ENCODE data around the gene DAPK1.
A peak's percentile ranks its signal among the peaks of the same experiment; 100 is the strongest.
"Not testable (repeated sequence)": the region's sequence is repeated elsewhere in the genome, so short reads cannot be mapped to it uniquely, and the experiment has no call there.

The DAPK1 gene

GRCh38 chr9:87547671-87548081 is 50.0 kb downstream of the DAPK1 start:
- no peak for DNase-seq

DNA sequence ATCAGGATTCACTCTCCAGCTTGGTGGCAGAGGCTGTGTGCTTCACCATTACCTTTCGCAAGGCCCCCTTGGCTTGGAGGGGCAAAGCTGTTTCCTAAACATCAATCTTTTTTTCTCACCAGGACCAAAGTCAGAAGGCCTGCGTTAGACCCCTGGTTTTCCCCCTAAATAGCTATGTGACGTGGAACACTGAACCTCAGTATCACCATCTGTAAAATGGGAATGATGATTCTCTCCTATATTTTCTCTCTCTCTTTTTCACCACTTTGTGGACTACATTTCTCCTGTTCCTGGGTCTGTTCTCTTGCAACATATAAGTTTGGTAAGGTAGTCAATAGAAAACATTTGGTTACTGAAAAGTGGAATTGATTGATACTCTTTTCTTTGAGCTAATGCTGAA is 50.5 kb downstream of the DAPK1 start:
- DNase-seq, result no peak

GRCh38 chr9:87549088-87549487 is 51.4 kb downstream of the DAPK1 start:
- DNase-seq, result not testable (repeated sequence)

- DNase-seq, result no peak
Measured at GRCh38 chr9:87549791-87550190, 52.1 kb downstream of the DAPK1 start.

DNA sequence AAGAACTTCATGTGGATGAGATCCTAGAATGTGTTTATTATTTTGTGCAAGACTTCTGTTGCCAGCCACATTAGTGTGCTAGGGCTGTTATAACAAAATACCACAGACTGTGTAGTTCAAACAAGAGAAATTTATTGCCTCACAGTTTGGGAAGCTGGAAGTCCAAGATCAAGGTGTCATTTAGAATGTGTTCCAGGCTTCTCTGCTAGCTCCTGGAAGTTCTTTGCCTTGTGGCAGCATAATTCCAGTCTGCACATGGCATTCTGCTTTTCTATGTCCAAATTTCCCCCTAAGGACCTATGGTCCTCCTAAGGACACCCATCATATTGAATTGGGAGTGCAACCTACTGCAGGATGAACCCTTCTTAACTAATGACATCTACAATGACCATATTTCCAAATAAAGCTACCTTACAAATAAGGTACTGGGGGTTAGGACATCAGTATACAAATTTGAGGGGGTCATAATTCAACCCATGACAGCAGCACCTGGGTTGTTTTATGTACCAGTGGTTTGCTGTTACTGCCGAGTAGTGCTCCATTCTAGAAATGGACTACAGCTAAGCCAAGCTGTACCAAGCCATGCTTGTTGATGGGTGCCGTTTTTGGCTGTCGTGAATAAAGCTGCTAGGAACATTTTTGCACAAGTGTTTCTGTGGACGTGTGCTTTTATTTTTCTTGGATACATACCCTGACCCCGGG is 52.7 kb downstream of the DAPK1 start:
- DNase-seq, result no peak

GRCh38 chr9:87551772-87552217 is 54.1 kb downstream of the DAPK1 start:
- no peak for DNase-seq

DNA sequence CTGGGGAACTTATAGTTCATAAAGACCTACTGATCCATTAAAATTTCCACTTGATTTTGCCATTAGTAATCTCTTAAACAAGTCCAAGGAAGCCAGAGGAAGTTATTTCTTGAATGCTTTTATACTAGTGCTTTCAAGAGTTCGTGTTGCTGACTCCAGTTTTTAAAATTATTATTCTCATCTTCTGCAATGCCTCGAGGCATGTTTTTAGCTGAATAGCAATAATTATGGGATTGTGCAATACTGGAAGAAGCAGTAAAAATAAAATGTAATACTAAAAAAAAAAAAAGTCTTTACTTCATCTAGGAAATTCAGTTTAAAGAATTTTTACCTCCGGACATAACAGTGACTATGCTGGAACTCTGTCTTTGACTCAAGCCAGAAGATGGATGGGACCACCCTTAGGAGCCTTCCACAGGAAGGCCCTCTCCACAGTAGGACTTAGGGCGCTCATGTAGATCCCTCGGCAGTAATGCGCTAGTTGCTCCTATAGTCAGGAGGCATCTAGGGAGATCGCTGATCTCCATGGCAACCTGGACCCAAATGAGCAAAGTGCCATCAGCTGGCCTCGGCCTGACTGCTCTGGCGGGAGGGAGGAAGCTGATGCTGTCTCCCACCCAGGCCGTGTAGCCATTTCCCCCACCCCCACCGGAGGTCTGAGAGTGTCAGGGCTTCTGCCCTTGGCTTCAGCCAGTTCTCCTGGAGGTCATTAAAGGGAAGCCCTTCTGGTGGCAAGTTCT is 56.7 kb downstream of the DAPK1 start:
- DNase-seq, result peak; percentile 73

DNA sequence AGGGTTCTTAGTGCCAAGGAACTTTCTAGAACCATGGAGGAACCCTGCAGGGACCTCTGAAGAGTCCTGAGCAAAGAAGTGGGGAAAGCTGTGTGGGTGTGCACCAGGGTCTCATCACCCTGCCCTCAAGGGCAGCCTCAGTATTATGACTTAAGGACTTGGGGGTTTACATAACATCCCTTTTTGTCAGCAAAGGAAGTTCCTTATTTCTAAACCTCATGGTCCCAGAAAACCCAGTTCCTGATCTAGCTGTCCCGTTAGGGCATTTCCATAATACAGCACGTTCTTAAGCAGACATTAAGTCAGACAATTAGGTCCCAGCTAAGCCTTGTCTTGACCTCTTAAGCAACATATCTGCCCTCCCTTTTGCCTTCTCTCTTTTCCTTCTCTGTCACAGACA is 57.3 kb downstream of the DAPK1 start:
- peak; percentile 97 for DNase-seq

DNA sequence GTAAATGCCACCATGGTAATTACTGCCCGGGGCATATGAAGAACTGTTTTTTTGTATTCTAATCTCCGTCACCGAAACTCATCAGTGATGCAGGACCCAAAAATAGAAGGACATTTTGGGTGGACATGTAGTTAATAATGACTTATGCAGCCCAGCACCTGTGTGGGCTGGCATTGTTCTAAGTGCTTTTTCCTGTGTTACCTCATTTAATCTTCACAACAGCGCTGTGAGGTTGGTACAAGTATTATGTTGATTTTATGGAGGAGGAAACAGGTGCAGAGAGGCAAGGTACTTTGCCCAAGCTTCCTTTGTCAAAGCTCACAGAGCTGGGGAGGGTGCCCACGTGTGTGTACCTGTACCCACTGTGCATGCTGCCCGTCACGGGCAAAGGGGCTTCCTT is 58.4 kb downstream of the DAPK1 start:
- DNase-seq, result no peak

DNA sequence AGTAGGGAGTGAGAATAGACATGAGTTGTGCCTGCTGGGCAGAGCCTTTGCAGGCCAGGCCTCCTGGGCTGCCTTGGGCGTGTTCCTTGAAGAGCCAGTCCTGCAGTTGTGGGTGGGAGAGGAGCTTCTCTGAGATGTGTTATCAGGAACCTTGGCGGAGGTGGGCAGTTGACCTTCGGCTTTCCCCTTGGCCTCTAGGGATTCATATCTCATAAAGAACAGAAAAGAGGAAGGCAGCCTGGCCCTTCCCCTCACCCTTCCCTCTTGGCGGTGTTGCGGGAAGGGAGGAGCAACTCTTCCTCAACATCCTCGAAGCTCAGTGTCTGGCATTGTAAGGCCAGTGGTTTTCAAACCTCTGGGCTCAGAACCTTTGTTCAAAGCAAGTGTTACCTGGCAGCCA is 59.2 kb downstream of the DAPK1 start:
- peak; percentile 81 for DNase-seq

DNA sequence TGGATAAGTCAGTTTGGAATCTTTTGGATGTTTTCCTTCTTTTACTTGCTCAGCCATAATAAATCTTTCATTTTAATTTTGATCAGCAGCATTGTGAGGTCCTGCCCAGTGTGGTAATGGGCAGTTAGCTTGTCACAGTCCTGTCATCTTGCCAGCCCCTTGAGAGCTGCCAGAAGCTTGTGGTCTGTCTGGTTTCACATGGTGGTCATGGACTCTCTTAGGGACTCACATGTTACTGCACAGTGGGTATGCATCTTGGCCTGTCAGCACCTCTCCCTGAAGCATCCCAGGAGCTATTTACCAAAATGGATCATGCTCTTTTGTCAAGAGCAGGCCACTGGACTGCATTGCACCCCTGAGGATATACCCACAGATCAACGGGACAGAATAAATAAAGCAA is 60.3 kb downstream of the DAPK1 start:
- no peak for DNase-seq

DNA sequence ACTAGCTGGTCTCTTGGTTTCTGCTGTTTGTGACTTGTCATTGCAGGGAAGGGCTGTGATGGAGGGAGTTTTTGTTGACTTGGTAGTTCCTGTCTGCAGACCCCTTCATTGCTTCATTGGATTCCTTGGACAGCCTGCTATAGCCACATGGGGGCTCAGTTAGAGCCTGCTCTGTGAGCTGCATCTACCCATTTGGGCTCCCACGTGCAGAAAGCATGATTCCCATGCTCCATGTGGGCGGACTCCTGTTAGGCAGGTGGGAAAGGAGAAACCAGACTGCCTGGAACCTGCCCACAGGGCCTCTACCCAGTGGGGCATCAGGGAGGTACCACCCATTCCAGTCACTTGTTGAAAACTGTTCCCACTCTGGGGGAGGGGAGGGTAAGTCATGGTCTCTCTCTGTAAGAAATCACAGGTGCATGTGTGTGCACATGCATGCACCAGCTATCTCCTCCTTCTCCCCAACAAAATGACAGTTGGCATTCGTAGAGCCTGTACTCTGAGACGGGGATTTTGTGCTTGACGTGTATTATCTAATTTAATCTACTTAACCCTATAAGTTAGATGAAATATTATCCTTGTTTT is 61.0 kb downstream of the DAPK1 start:
- DNase-seq, result no peak

GRCh38 chr9:87562062-87562461 is 64.4 kb downstream of the DAPK1 start:
- no peak for DNase-seq

GRCh38 chr9:87562530-87563170 is 65.0 kb downstream of the DAPK1 start:
- no peak for DNase-seq

GRCh38 chr9:87564111-87564510 is 66.4 kb downstream of the DAPK1 start:
- DNase-seq, result peak; percentile 83

DNA sequence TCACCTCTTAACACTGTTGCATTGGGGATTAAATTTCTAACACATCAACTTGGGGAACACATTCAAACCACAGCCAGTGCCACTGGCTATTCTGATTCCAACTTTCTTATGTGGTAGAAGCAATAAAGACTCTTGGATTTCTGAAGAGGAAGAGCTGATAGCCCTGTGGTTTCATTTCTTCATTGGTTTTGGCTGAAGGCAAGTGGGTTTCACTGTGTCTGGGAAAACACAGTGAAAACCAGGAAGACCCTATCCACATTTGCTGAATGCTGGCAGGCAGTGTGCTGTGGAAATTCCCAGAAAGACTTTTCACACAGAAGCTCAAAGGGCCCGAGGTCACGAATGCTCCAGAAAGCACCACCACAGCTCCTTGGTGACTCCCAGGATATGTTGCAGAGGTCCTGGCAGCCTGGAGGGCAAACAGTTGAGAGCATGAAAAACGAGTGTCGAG is 67.1 kb downstream of the DAPK1 start:
- DNase-seq, result peak; percentile 76

GRCh38 chr9:87567001-87567400 is 69.3 kb downstream of the DAPK1 start:
- DNase-seq, result no peak

DNA sequence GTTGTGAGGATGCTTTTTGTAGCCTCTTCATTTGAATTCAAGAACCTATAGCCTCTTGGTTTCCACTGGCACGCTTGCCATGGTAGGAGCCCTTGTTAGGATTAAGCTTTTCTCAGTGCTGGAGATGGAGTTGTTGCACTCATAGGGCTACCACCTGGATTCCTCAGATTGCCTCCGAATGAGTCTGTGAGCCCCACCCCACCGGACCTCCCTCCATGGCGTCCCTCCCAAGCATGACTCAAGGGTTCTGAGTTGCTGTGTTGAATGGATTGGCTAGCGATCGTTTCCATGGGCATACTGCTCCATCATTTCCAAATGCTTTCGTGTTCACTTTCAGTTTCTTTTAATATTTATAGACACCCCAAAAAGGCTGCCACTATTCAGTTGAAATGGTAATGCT is 69.9 kb downstream of the DAPK1 start:
- no peak for DNase-seq

GRCh38 chr9:87567983-87568382 is 70.3 kb downstream of the DAPK1 start:
- no peak for DNase-seq

- DNase-seq, result no peak
Measured at GRCh38 chr9:87568401-87568800, 70.7 kb downstream of the DAPK1 start.

GRCh38 chr9:87569008-87569509 is 71.4 kb downstream of the DAPK1 start:
- DNase-seq, result no peak

GRCh38 chr9:87569518-87569917 is 71.9 kb downstream of the DAPK1 start:
- no peak for DNase-seq

Data from inflammatory macrophage treated with lipopolysaccharide for 4 hours (primary cell).